NT2/D1 (cell line): ENCODE results near the gene PLK4.

Source experiments
- DNase-seq: peaks from one replicate; pipeline ENCODE4 v3.0.0-alpha.2; 2011; ENCODE audit warnings: low read depth, low spot score
- H3K27me3 ChIP-seq: 2 replicates; pipeline ENCODE4 v1.6.0; 2011; ENCODE audit warnings: mild to moderate bottlenecking; ENCODE audit not compliant: insufficient read length, insufficient read depth
- H3K36me3 ChIP-seq: 2 replicates; pipeline ENCODE4 v1.6.1; 2011; ENCODE audit warnings: mild to moderate bottlenecking, low read length, mixed read lengths; ENCODE audit not compliant: insufficient read depth, insufficient read length
- H3K4me1 ChIP-seq: 2 replicates; pipeline ENCODE4 v1.5.1; 2011; ENCODE audit not compliant: insufficient read depth, insufficient read length
- H3K4me3 ChIP-seq: 2 replicates; pipeline ENCODE4 v1.5.1; 2011; ENCODE audit warnings: low read depth; ENCODE audit not compliant: insufficient read length
- H3K9ac ChIP-seq: 2 replicates; pipeline ENCODE4 v1.6.0; 2011; ENCODE audit warnings: low read depth; ENCODE audit not compliant: insufficient read length
- H3K9me3 ChIP-seq: 2 replicates; pipeline ENCODE4 v1.5.1; 2011; ENCODE audit warnings: mild to moderate bottlenecking, low read length; ENCODE audit not compliant: insufficient read depth
- SUZ12 ChIP-seq: IDR thresholded peaks from 2 replicates; pipeline ENCODE4 v1.6.1; 2011; ENCODE audit not compliant: insufficient read length, insufficient read depth; ENCODE audit errors: extremely low read depth
- YY1 ChIP-seq: IDR thresholded peaks from 2 replicates; pipeline ENCODE4 v1.6.1; 2011; ENCODE audit not compliant: insufficient read length, insufficient read depth
- ZNF274 ChIP-seq: IDR thresholded peaks from 2 replicates; pipeline ENCODE4 v1.6.1; 2011; ENCODE audit warnings: mild to moderate bottlenecking, low read depth, low read length

Gene PLK4

GRCh38 chr4:127880763-127881562 is at the start of gene PLK4:
PLK4 (plus strand) TSS chr4:127880893; CDS start chr4:127881135, 242 bp downstream.
- peak; percentile 91 for DNase-seq
- no peak for TF ChIP-seq SUZ12
- TF ChIP-seq YY1 = peak; percentile 52
- Histone ChIP-seq H3K27me3 (no peaks in the 10 kb centered on the region), H3K4me3 (peak within 1 kb of the TSS; percentile 85), H3K9me3 (no peaks in the 10 kb centered on the region), H3K9ac (peak within 1 kb of the TSS; percentile 97), H3K36me3 (peaks cover 40% of the 10 kb centered on the region), H3K4me1 (no peaks in the 10 kb centered on the region)

- no peaks in the 10 kb centered on the region for H3K9me3 ChIP-seq
- H3K4me3 ChIP-seq = no peak overlapping the region
- no peak overlapping the region for H3K9ac ChIP-seq
- DNase-seq = no peak
- no peaks in the 10 kb centered on the region for H3K4me1 ChIP-seq
- no peak for TF ChIP-seq ZNF274
- no peak for TF ChIP-seq SUZ12
- TF ChIP-seq YY1 = no peak
- no peaks in the 10 kb centered on the region for H3K27me3 ChIP-seq
- no peaks in the 10 kb centered on the region for H3K36me3 ChIP-seq
Observed at GRCh38 chr4:127832585-127832984, 48.1 kb upstream of the PLK4 start.

GRCh38 chr4:127843704-127844600 is 36.7 kb upstream of the PLK4 start:
- H3K4me3 ChIP-seq = no peak overlapping the region
- no peaks in the 10 kb centered on the region for H3K9me3 ChIP-seq
- H3K9ac ChIP-seq = no peak overlapping the region
- no peak for DNase-seq
- no peak for TF ChIP-seq ZNF274
- no peak for TF ChIP-seq SUZ12
- TF ChIP-seq YY1 = no peak
- no peaks in the 10 kb centered on the region for H3K27me3 ChIP-seq
- peaks cover 3% of the 10 kb centered on the region for H3K36me3 ChIP-seq
- no peaks in the 10 kb centered on the region for H3K4me1 ChIP-seq

GRCh38 chr4:127844601-127845116 is 36.0 kb upstream of the PLK4 start:
- H3K36me3 ChIP-seq = peaks cover 3% of the 10 kb centered on the region
- DNase-seq = no peak
- TF ChIP-seq SUZ12 (no peak), ZNF274 (no peak), YY1 (no peak)

GRCh38 chr4:127846061-127846460 is 34.6 kb upstream of the PLK4 start:
- H3K27me3 ChIP-seq = no peaks in the 10 kb centered on the region
- no peak overlapping the region for H3K4me3 ChIP-seq
- peaks cover 3% of the 10 kb centered on the region for H3K36me3 ChIP-seq
- H3K9me3 ChIP-seq = peaks cover 17% of the 10 kb centered on the region
- H3K4me1 ChIP-seq = no peaks in the 10 kb centered on the region
- no peak for TF ChIP-seq YY1
- no peak for TF ChIP-seq ZNF274
- no peak for TF ChIP-seq SUZ12
- H3K9ac ChIP-seq = no peak overlapping the region
- DNase-seq = no peak

More at GRCh38 chr4:127844601-127845116, 36.0 kb upstream of the PLK4 start:
- Histone ChIP-seq H3K9me3 (peaks cover 3% of the 10 kb centered on the region), H3K27me3 (no peaks in the 10 kb centered on the region), H3K4me1 (no peaks in the 10 kb centered on the region), H3K4me3 (no peak overlapping the region), H3K9ac (no peak overlapping the region)

GRCh38 chr4:127846765-127847164 is 33.9 kb upstream of the PLK4 start:
- Histone ChIP-seq H3K4me3 (no peak overlapping the region), H3K9ac (no peak overlapping the region), H3K36me3 (peaks cover 3% of the 10 kb centered on the region), H3K27me3 (no peaks in the 10 kb centered on the region), H3K9me3 (peaks cover 18% of the 10 kb centered on the region), H3K4me1 (no peaks in the 10 kb centered on the region)
- DNase-seq = no peak
- TF ChIP-seq YY1 = no peak
- no peak for TF ChIP-seq SUZ12
- no peak for TF ChIP-seq ZNF274
